ENCODE measurements around the gene SAFB. TPM values are rescaled to one million over a fixed set of nuclear protein-coding genes. Genes with fewer than 3 reads are reported as not detected.

The SAFB gene
- total and polyA plus RNA-seq, 8 donors = 63.7 to 206 (median 165) TPM

- intact Hi-C loops (cut with DNase I) = no loop called here
- H3K9me3 ChIP-seq = no peaks in the 10 kb centered on the region
- no peak for TF ChIP-seq CTCF (IDR thresholded peaks at IDR 0.05)
- H3K27me3 ChIP-seq = no peaks in the 10 kb centered on the region
- no peak for DNase-seq
- peaks cover 0 to 17% of the 10 kb centered on the region in 2 donors for H3K4me1 ChIP-seq
- H3K36me3 ChIP-seq = peaks cover 0 to 59% of the 10 kb centered on the region in 2 donors
- no peak for ATAC-seq
- H3K4me3 ChIP-seq = no peak overlapping the region
- no peak overlapping the region for H3K27ac ChIP-seq
Measured at GRCh38 chr19:5642204-5642603, 19.3 kb downstream of the SAFB start.

- Histone ChIP-seq H3K4me3 (no peak overlapping the region), H3K27me3 (no peaks in the 10 kb centered on the region), H3K36me3 (peaks cover 0 to 68% of the 10 kb centered on the region in 2 donors), H3K4me1 (peaks cover 0 to 9% of the 10 kb centered on the region in 2 donors), H3K9me3 (no peaks in the 10 kb centered on the region), H3K27ac (no peak overlapping the region)
- TF ChIP-seq CTCF (IDR thresholded peaks at IDR 0.05) = no peak
- ATAC-seq = no peak
- no peak for DNase-seq
- intact Hi-C loops (cut with DNase I) = no loop called here
Measured at GRCh38 chr19:5643060-5643459, 20.2 kb downstream of the SAFB start.

GRCh38 chr19:5644037-5644436 lies 21.2 kb downstream of the SAFB start:
- no peak for TF ChIP-seq CTCF (IDR thresholded peaks at IDR 0.05)
- ATAC-seq = no peak
- H3K27me3 ChIP-seq = no peaks in the 10 kb centered on the region
- no peak overlapping the region for H3K27ac ChIP-seq
- H3K4me3 ChIP-seq = no peak overlapping the region
- no peak for DNase-seq
- peaks cover 0 to 5% of the 10 kb centered on the region in 2 donors for H3K4me1 ChIP-seq
- H3K9me3 ChIP-seq = no peaks in the 10 kb centered on the region
- peaks cover 0 to 74% of the 10 kb centered on the region in 2 donors for H3K36me3 ChIP-seq
- intact Hi-C loops (cut with DNase I) = no loop called here

GRCh38 chr19:5645409-5645808 lies 22.5 kb downstream of the SAFB start:
- peaks cover 0 to 83% of the 10 kb centered on the region in 2 donors for H3K36me3 ChIP-seq
- peaks cover 0 to 5% of the 10 kb centered on the region in 2 donors for H3K4me1 ChIP-seq
- ATAC-seq (no peak), DNase-seq (no peak)
- no peaks in the 10 kb centered on the region for H3K27me3 ChIP-seq
- TF ChIP-seq CTCF (IDR thresholded peaks at IDR 0.05) = no peak
- no peak overlapping the region for H3K4me3 ChIP-seq
- H3K9me3 ChIP-seq = no peaks in the 10 kb centered on the region
- intact Hi-C loops (cut with DNase I) = no loop called here
- H3K27ac ChIP-seq = no peak overlapping the region

- no peaks in the 10 kb centered on the region for H3K27me3 ChIP-seq
- no peak for DNase-seq
- intact Hi-C loops (cut with DNase I) = no loop called here
- no peak overlapping the region for H3K27ac ChIP-seq
- TF ChIP-seq CTCF (IDR thresholded peaks at IDR 0.05) = no peak
- ATAC-seq = no peak
- H3K9me3 ChIP-seq = no peaks in the 10 kb centered on the region
- H3K4me3 ChIP-seq = no peak overlapping the region
- H3K4me1 ChIP-seq = peaks cover 0 to 5% of the 10 kb centered on the region in 2 donors
- H3K36me3 ChIP-seq = peaks cover 0 to 92% of the 10 kb centered on the region in 2 donors
Measured at GRCh38 chr19:5646703-5647102, 23.8 kb downstream of the SAFB start.
